GM12875 (cell line): ENCODE results near the gene PACSIN1.

Experiments
- H3K4me3 ChIP-seq: one replicate; pipeline ENCODE4 v1.5.1; 2011; ENCODE audit warnings: low read depth, low read length, control low read depth
- TF ChIP-seq, protein P1 (sequence below): IDR thresholded peaks from 2 replicates; pipeline ENCODE4 v1.5.1; 2011; ENCODE audit warnings: low read depth, mild to moderate bottlenecking, control low read depth, inconsistent platforms, low read length, moderate library complexity, borderline replicate concordance; ENCODE audit not compliant: insufficient read depth

The PACSIN1 gene

DNA sequence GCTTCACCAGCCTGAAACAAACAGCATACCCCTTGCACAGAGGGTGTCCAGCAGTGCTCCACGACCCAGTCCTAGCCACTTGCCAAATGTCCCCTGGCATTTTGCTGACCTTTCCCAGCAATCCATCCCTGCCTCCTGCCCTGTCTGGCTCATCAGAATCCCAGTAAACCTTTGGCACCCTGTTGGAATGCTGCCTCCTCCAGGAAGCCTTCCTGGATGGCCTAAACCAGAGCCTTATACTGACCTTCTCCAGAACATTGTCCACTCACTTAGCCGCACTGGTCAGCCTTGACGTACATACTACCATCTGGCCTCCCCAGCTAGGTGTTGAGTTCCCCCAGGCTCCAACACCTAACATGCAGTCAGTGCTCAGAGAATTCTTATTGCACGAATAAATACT, 2.0 kb upstream of the PACSIN1 start:
- H3K4me3 ChIP-seq: no peak overlapping the region
- TF ChIP-seq, protein P1, sequence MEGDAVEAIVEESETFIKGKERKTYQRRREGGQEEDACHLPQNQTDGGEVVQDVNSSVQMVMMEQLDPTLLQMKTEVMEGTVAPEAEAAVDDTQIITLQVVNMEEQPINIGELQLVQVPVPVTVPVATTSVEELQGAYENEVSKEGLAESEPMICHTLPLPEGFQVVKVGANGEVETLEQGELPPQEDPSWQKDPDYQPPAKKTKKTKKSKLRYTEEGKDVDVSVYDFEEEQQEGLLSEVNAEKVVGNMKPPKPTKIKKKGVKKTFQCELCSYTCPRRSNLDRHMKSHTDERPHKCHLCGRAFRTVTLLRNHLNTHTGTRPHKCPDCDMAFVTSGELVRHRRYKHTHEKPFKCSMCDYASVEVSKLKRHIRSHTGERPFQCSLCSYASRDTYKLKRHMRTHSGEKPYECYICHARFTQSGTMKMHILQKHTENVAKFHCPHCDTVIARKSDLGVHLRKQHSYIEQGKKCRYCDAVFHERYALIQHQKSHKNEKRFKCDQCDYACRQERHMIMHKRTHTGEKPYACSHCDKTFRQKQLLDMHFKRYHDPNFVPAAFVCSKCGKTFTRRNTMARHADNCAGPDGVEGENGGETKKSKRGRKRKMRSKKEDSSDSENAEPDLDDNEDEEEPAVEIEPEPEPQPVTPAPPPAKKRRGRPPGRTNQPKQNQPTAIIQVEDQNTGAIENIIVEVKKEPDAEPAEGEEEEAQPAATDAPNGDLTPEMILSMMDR: no peak

DNA sequence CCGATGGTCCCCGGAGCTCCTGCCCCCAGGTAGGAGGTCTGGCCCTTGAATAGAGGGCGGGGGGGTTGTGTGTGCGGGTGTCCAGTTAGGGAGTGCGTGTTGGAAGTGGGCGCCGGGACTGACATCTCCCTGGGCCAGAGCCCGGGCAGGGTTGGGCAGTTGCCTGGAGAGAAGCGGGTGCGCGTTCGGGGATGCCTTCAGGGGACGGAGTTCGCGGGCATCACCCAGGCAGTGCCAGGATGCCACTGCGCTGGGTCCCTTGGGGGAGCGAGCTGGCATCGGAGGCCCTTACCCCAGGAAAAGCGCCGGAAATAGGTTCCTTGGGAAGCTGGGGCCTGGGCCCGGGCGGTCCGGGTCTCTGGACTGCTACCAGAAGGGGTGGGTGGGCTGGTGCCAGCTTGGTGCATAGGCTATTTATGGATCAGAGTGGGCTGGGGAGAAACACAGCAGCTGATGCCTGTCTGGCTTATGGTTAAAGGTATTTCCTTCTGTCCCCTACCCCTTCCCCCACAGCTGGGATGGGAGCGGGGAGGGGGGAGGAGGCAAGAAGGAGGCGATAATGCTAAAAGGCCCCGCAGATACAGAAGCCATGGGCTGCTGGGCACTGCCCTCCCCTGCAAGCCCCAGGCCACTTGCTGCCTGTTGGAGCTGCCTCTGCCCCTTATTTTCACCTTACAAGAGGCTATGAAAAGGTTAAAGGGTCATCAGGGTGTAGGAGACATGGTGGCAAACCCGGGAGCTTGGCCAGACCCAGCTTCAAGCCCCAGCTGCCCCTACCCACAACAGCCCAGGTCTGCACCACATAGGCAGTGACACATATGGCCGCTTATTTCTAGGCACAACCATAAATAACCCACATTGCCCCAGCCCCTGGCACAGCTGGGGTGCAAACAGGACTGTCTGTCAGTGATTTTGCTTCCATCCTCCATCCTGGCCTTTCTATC, 638 bp downstream of the PACSIN1 start:
- no peak overlapping the region for H3K4me3 ChIP-seq
- TF ChIP-seq, protein P1: no peak

DNA sequence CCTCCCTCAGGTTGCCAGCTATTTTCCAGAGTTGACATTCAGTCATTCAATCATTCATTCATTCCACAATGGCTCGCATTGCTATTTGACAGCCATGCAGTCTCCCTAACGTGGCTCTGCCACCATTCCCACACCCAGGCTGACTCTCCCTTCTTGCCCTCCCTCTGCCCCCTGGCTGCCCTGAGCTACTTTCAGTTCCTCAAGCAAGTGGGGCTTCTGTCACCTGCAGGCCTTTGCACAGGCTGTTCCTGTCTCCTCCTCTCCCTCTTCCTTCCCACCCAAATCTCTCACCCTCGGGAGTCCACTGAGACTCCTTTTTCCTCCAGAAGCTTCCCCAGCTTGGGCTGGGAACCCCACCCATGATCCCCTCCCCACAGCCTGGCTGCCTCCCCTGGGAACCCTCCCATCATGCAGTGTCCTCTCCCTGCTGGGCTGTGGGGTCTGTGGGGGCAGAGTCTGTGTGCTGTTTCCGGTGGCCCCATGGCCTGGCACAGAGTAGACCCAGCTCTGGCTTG, 2.6 kb downstream of the PACSIN1 start:
- no peak overlapping the region for H3K4me3 ChIP-seq
- TF ChIP-seq, protein P1: no peak

DNA sequence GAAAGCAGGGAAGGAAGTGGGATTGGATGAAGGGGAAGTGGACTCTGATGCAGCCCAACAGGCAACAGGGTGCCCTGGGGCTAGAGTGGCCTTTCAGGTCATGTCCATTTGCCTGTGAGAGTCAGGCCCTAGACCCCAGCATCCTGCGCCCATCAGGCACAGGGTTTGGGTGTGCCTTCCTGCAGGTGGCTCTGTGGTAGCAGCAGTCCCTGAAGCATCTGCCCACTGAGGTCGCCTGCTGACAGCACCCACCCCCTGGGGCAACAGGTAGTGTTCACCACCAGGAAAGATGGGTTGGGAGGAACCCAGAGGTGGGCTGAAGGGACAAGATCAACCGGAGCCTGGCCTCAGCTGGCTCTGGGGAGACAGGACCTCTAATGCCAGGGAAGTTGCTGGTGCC, 3.6 kb downstream of the PACSIN1 start:
- TF ChIP-seq, protein P1: no peak
- no peak overlapping the region for H3K4me3 ChIP-seq

DNA sequence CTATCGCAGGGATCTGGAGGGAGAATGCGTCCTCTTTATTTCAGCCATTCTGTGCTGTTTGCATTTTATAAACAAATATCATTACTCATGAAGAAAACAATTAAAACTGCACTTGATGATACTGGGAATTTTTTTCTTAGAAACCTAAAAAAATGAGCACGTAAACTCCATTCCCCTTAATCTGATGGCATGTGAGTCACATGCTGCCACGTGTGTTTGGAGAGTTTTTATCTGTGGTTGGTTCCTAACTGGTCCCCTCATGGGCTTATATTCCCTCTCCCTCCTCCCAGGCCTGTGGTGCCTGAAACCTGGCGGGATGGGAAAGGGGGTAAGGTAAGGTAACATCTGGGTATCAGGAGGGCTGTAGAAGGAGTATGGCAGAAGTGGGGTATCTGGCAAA, 6.5 kb downstream of the PACSIN1 start:
- TF ChIP-seq, protein P1: no peak
- no peak overlapping the region for H3K4me3 ChIP-seq

DNA sequence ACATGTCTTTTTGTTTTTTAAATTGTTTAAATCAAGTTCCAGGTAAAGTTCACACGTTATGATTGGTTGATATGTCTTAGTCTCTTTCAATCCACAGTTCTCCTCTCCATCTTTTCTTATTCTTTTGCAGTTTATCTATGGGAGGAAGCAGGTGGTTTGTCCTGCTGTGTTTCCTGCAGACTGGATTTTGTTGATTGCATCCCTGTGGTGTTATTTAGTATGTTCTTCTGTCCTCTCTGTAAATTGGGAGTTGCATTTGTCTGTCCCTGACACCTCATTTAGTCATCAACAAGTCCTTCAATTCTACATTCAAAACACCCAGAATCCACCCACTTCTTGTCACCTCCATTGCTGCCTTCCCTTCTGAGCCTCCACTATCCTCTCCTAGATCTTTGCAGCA, 8.1 kb downstream of the PACSIN1 start:
- TF ChIP-seq, protein P1: no peak
- H3K4me3 ChIP-seq: no peak overlapping the region

DNA sequence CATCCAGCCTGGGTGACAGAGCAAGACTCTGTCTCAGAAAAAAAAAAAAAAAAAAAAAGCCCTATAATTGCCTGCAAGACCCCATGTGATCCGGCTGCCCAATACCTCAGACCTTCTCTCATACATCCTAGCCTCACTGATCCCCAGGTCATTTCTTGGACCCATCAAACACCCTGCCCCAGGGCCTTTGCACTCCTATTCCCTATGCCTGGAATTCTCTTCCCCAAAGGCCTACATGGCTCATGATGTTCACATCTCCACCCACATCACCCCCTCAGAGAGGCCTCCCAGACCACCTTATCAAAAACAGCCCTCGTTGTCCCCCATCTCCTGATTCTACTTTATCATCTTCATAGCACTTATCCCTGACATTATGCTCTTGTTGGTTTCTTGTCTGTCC, 8.9 kb downstream of the PACSIN1 start:
- no peak overlapping the region for H3K4me3 ChIP-seq
- TF ChIP-seq, protein P1: no peak
